GM12878 (cell line): Measurements from ENCODE around the gene ADAM15. TPM values are rescaled to one million over a fixed set of nuclear protein-coding genes. Genes with fewer than 3 reads are reported as not detected.
A peak's percentile ranks its signal among the peaks of the same experiment; 100 is the strongest.

ENCODE experiments used
- ATAC-seq: fragments of 200-7000 bp; cut with Tn5 transposase; 3 replicates; pipeline ENCODE4 v1.9.1; 2020; ENCODE audit warnings: mild to moderate bottlenecking, moderate library complexity
- BruUV-seq: library from RNA; stranded (reverse); fragments of 400-500 nt; replicated peaks from 2 replicates; lab custom pipeline; 2021; lab: Mats Ljungman, UMichigan
- CTCF ChIA-PET: fragments of 300-600 bp; sonication (Branson Sonifier 250); formaldehyde crosslinking; extraction: SDS; loops from one replicate; lab custom pipeline; 2021; ENCODE audit warnings: inconsistent platforms; lab: Yijun Ruan, JAX
- POLR2A ChIA-PET: fragments of 350-600 bp; formaldehyde crosslinking; extraction: SDS; loops from one replicate; lab custom pipeline; 2021; ENCODE audit warnings: inconsistent platforms; lab: Charles Lee
- RAD21 ChIA-PET: fragments of 300-600 bp; sonication (Branson Sonifier 250); formaldehyde crosslinking; loops from one replicate; lab custom pipeline; 2023; ENCODE audit warnings: antibody characterized with exemption; ENCODE audit not compliant: unreplicated experiment; lab: Charles Lee
- SMC1A ChIA-PET: fragments of 300-600 bp; sonication (Branson Sonifier 250); formaldehyde crosslinking; loops from one replicate; lab custom pipeline; 2023; ENCODE audit not compliant: unreplicated experiment, uncharacterized antibody; lab: Charles Lee
- DNase-seq: peaks from one replicate; pipeline ENCODE4 v3.0.0-alpha.2; 2011; ENCODE audit warnings: low read depth, low spot score
- FAIRE-seq: peaks from 3 replicates; lab custom pipeline; 2011; peaks lifted over from hg19 to GRCh38; lab: Jason Lieb, UNC
- H2AFZ ChIP-seq: 2 replicates; pipeline ENCODE4 v1.6.0; 2011; ENCODE audit warnings: low read depth, low read length, control low read depth; ENCODE audit not compliant: control insufficient read depth
- H3K27ac ChIP-seq: 2 replicates; pipeline ENCODE4 v1.5.1; 2011; ENCODE audit warnings: control low read depth; ENCODE audit not compliant: control insufficient read depth, insufficient read depth
- H3K27me3 ChIP-seq, 2 experiments: replicated peaks in 1 of 2; 2 replicates each; pipeline versions ENCODE4 v1.6.0 to v1.6.1; 2011; ENCODE audit warnings: low read length in 1 of 2; ENCODE audit not compliant: control insufficient read depth in 2 of 2, insufficient read depth in 2 of 2
- H3K36me3 ChIP-seq, 2 experiments: 2 replicates each; pipeline ENCODE4 v1.5.1; 2011; ENCODE audit warnings: low read length in 1 of 2; ENCODE audit not compliant: control insufficient read depth in 2 of 2, insufficient read depth in 2 of 2
- H3K4me1 ChIP-seq: 2 replicates; pipeline ENCODE4 v1.6.1; 2011; ENCODE audit warnings: mild to moderate bottlenecking, low read length, moderate library complexity, mixed read lengths; ENCODE audit not compliant: control insufficient read depth, insufficient read depth
- H3K4me2 ChIP-seq: 2 replicates; pipeline ENCODE4 v1.6.0; 2011; ENCODE audit warnings: control low read depth; ENCODE audit not compliant: control insufficient read depth, insufficient read depth
- H3K4me3 ChIP-seq: fragments of 200-600 bp; sonication (generic); 2 replicates; pipeline ENCODE4 v1.5.1; 2016
- H3K79me2 ChIP-seq: 2 replicates; pipeline ENCODE4 v1.6.0; 2011; ENCODE audit warnings: low read length; ENCODE audit not compliant: control insufficient read depth, insufficient read depth
- H3K9ac ChIP-seq: 2 replicates; pipeline ENCODE4 v1.8.0; 2011; ENCODE audit warnings: low read length, control low read depth, mixed read lengths; ENCODE audit not compliant: control insufficient read depth, insufficient read depth
- H3K9me3 ChIP-seq: replicated peaks from 3 replicates; pipeline ENCODE4 v1.5.1; 2011; ENCODE audit warnings: mild to moderate bottlenecking, low read length; ENCODE audit not compliant: control insufficient read depth, insufficient read depth
- H4K20me1 ChIP-seq: 2 replicates; pipeline ENCODE4 v1.6.0; 2011; ENCODE audit not compliant: control insufficient read depth, insufficient read depth
- CEBPB ChIP-seq, 2 experiments: fragments of 150-350 bp in 1 of 2; IDR thresholded peaks; 2 replicates each; pipeline ENCODE4 v1.6.1; 2012 to 2014; ENCODE audit warnings: low read depth in 2 of 2, low read length in 2 of 2, borderline replicate concordance in 1 of 2, inconsistent platforms in 1 of 2
- FOXM1 ChIP-seq: IDR thresholded peaks from 2 replicates; pipeline ENCODE4 v1.6.1; 2012; ENCODE audit warnings: low read depth, mild to moderate bottlenecking, inconsistent platforms, low read length, moderate library complexity
- LARP7 ChIP-seq: fragments of 450-650 bp; IDR thresholded peaks from 2 replicates; pipeline ENCODE4 v1.6.1; 2017; ENCODE audit warnings: mild to moderate bottlenecking
- MYB ChIP-seq: fragments of 150-350 bp; IDR thresholded peaks from 2 replicates; pipeline ENCODE4 v1.6.1; 2014; ENCODE audit warnings: mild to moderate bottlenecking, low read depth, low read length, borderline replicate concordance
- RELA ChIP-seq: fragments of 450-650 bp; IDR thresholded peaks from 2 replicates; pipeline ENCODE4 v1.8.0; 2014; ENCODE audit warnings: borderline replicate concordance; ENCODE audit not compliant: partially characterized antibody
- SUZ12 ChIP-seq: fragments of 200-600 bp; sonication (generic); IDR thresholded peaks from one replicate; pipeline ENCODE4 v1.6.1; 2018; ENCODE audit warnings: antibody characterized with exemption, mild to moderate bottlenecking; ENCODE audit not compliant: unreplicated experiment
- YY1 ChIP-seq: IDR thresholded peaks from 2 replicates; pipeline ENCODE4 v1.6.1; 2011; ENCODE audit warnings: low read depth, mild to moderate bottlenecking, low read length
- ZNF622 ChIP-seq: fragments of 450-650 bp; IDR thresholded peaks from 2 replicates; pipeline ENCODE4 v1.6.1; 2017; ENCODE audit warnings: mild to moderate bottlenecking, inconsistent platforms
- WGBS: methylation state at CpG from one replicate; pipeline ENCODE4 v1.1.6; 2016; ENCODE audit warnings: low lambda C conversion rate; ENCODE audit not compliant: insufficient replicate concordance, insufficient coverage; ENCODE audit errors: missing lambda C conversion rate; 5-methylcytosine and 5-hydroxymethylcytosine counted together
- in situ Hi-C: fragments of 300-500 bp; cut with MboI; formaldehyde crosslinking; loops from 9 replicates; pipeline ENCODE4 v1.14.3; 2018; ENCODE audit warnings: mixed read lengths
- intact Hi-C: fragments of 100-400 bp; cut with micrococcal nuclease; formaldehyde crosslinking; loops from one replicate; pipeline ENCODE4 v1.14.2; 2022; ENCODE audit not compliant: unreplicated experiment
- polyA plus RNA-seq, 11 experiments: library from polyadenylated mRNA; depleted of rRNA in 4 of 11; unstranded in 6 of 11; stranded (reverse) in 5 of 11; fragments of >200 nt; fragmentation: Nextera tagmentation in 4 of 11; fragmentation: Illumina TruSeq in 1 of 11; extraction: Ambion mirVana in 4 of 11; extraction: Trizol in 1 of 11; gene quantifications; 1 replicate in 1 of 11; 2 replicates in 10 of 11; pipeline versions ENCODE4 v1.2.1 to v1.2.3, GENCODE V29; 2011 to 2016; ENCODE audit warnings: inconsistent platforms in 2 of 11, missing spikeins in 2 of 11, low read depth in 1 of 11
- total RNA-seq, 4 experiments: library from RNA; depleted of rRNA in 3 of 4; stranded (reverse); fragments of >200 nt in 3 of 4; fragmentation: Illumina TruSeq in 1 of 4; extraction: Trizol in 1 of 4; gene quantifications; 2 replicates each; pipeline versions ENCODE4 v1.2.1 to v1.2.3, GENCODE V29; 2013 to 2021
- TF ChIP-seq, protein P1 (sequence below), 3 experiments: IDR thresholded peaks in 2 of 3; conservative IDR thresholded peaks in 1 of 3; 2 replicates each; pipeline ENCODE4 v1.5.1; 2011; ENCODE audit warnings: low read depth in 3 of 3, low read length in 3 of 3, mild to moderate bottlenecking in 3 of 3, control low read depth in 2 of 3, moderate library complexity in 2 of 3, inconsistent platforms in 1 of 3, mixed read lengths in 1 of 3; ENCODE audit not compliant: control insufficient read depth in 2 of 3, insufficient read depth in 1 of 3; ENCODE audit errors: extremely low read depth in 1 of 3

The ADAM15 gene
- total and polyA plus RNA-seq, 10 of the 15 experiments (the other 5 are each of a cell fraction or from before 2014, with no cell fraction given): 0.29 to 38.8 (median 14.7) TPM

DNA sequence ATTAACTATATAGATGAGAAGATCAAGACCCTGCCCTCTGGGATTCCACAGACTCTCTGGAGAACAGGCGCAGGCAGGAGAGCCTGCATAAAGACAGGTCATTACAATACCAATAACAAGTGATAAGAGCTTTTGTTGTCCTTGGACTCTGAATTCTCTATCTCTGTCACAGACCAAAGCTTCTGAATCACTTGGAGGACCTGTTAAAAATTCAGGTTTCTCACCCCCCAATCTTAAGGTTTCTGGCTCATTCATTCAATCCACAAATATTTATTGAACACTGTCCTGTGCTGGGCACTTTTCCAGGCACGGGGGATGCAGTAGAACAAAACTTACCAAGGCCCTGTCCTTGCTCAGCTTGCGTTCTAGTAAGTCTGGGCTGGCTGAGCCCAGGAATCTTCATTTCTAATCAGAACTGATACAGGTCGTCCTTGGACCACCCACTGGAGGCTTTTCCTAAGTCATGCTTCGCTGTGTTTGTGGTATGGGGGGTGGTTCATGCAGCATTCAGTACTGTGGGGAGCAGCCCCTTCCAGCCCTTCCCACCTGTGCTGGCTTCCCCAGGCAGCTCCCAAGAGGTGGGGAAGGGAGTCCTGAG, 13.8 kb downstream of the ADAM15 start:
- TSS peak; percentile 81 for BruUV-seq
- H3K27ac ChIP-seq: no peak overlapping the region
- 57% methylated on average over 5 of the region's 5 CpGs for WGBS
- no peak for FAIRE-seq
- SMC1A ChIA-PET: interaction anchor here (1.1 to 1.8 kb wide), 6 partner anchors 8 to 91 kb away, joined by 3 to 14 read pairs (median 4); partner anchors contain the start of gene EFNA3
- H2AFZ ChIP-seq: no peak overlapping the region
- H3K27me3 ChIP-seq: no peaks in the 10 kb centered on the region
- TF ChIP-seq YY1: no peak
- no peak for TF ChIP-seq LARP7
- TF ChIP-seq CEBPB (IDR thresholded peaks at IDR 0.05; ENCODE audit: borderline replicate concordance in 1 of 2, low read depth in 2 of 2, low read length in 2 of 2): no peak
- TF ChIP-seq RELA: no peak
- TF ChIP-seq, protein P1, sequence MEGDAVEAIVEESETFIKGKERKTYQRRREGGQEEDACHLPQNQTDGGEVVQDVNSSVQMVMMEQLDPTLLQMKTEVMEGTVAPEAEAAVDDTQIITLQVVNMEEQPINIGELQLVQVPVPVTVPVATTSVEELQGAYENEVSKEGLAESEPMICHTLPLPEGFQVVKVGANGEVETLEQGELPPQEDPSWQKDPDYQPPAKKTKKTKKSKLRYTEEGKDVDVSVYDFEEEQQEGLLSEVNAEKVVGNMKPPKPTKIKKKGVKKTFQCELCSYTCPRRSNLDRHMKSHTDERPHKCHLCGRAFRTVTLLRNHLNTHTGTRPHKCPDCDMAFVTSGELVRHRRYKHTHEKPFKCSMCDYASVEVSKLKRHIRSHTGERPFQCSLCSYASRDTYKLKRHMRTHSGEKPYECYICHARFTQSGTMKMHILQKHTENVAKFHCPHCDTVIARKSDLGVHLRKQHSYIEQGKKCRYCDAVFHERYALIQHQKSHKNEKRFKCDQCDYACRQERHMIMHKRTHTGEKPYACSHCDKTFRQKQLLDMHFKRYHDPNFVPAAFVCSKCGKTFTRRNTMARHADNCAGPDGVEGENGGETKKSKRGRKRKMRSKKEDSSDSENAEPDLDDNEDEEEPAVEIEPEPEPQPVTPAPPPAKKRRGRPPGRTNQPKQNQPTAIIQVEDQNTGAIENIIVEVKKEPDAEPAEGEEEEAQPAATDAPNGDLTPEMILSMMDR (IDR thresholded peaks at IDR 0.05 in 2 of 3, conservative IDR thresholded peaks at IDR 0.05 in 1 of 3; ENCODE audit: control insufficient read depth in 2 of 3, extremely low read depth in 1 of 3, insufficient read depth in 1 of 3, low read depth in 3 of 3, low read length in 3 of 3): no peak
- TF ChIP-seq FOXM1: no peak
- no peak for TF ChIP-seq SUZ12
- no peak for TF ChIP-seq MYB
- TF ChIP-seq ZNF622: no peak
- TF ChIP-seq, all 136 proteins: peak for 0
- CTCF ChIA-PET: interaction anchor here (0.6 to 15.5 kb wide), 8 partner anchors 14 to 395 kb away, joined by 3 to 195 read pairs (median 6); partner anchors contain the start of genes ADAM15 and KRTCAP2
- H3K9me3 ChIP-seq: no peaks in the 10 kb centered on the region
- 0 out of 2 replicates have a peak overlapping the region, but pooled peaks have one; percentile 84 for H3K9ac ChIP-seq
- H3K4me3 ChIP-seq: peak overlapping the region; percentile 95; the same call in 1 of the 2 replicates
- intact Hi-C loops (loop anchor here (5.0 kb wide), 3 partner anchors 93 to 398 kb away; partner anchors contain the start of genes CKS1B and SHC1), in situ Hi-C loops (loop anchor here (5.0 kb wide), 1 partner anchor 503 kb away; no protein-coding TSS in a partner anchor)
- POLR2A ChIA-PET: interaction anchor here (1.0 to 1.5 kb wide), 6 partner anchors 10 to 126 kb away, joined by 3 to 12 read pairs (median 4); no protein-coding TSS in a partner anchor
- no peaks in the 10 kb centered on the region for H4K20me1 ChIP-seq
- no peaks in the 10 kb centered on the region for H3K79me2 ChIP-seq
- no peaks in the 10 kb centered on the region; a peak in 2 of 4 replicates for H3K36me3 ChIP-seq
- H3K4me1 ChIP-seq: peaks cover 16% of the 10 kb centered on the region
- H3K4me2 ChIP-seq: peak overlapping the region; percentile 96
- ATAC-seq (no peak), DNase-seq (no peak)
- RAD21 ChIA-PET: interaction anchor here (0.6 to 4.7 kb wide), 5 partner anchors 11 to 505 kb away, joined by 3 to 63 read pairs (median 6); no protein-coding TSS in a partner anchor
